ENCODE data around the gene ARMC9. TPM values are rescaled to one million over a fixed set of nuclear protein-coding genes. Genes with fewer than 3 reads are reported as not detected.
A peak's percentile ranks its signal among the peaks of the same experiment; 100 is the strongest.

Gene ARMC9
- total RNA-seq, 2 donors from 2014 or later: 6.9 to 10.1 TPM

DNA sequence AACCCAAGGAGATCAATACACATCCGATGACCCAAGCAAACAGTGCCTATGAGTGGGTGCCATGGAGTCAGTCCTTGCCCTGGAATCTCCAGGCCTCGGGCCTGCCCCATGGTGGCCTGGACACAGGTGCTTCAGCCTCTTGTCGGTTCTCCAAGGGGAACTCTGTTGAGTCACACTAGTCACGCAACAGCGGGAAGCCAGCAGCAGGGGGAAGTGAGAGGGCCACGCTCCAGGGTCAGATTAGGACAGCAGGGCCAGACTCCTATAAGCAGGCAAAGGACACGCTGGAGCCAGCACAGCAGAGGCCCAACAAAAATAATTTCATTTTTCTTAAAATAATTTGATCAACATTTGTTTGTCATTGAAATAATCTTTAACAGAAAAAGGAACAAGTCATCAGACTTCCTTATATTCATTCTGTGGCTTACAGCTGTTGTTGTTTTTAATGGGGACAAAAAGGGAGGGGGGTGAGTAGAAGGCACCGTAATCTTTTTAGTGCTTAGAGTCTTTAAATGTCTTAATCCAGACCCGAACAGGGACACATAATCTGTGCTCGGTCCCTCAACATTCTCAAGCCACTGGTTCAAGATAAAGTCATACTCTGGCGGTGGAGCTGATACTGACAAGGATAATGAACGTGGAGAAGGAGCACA, 16.4 kb upstream of the ARMC9 start:
- no peak overlapping the region for H3K27ac ChIP-seq
- no peak overlapping the region for H3K4me3 ChIP-seq
- TF ChIP-seq, protein P1, sequence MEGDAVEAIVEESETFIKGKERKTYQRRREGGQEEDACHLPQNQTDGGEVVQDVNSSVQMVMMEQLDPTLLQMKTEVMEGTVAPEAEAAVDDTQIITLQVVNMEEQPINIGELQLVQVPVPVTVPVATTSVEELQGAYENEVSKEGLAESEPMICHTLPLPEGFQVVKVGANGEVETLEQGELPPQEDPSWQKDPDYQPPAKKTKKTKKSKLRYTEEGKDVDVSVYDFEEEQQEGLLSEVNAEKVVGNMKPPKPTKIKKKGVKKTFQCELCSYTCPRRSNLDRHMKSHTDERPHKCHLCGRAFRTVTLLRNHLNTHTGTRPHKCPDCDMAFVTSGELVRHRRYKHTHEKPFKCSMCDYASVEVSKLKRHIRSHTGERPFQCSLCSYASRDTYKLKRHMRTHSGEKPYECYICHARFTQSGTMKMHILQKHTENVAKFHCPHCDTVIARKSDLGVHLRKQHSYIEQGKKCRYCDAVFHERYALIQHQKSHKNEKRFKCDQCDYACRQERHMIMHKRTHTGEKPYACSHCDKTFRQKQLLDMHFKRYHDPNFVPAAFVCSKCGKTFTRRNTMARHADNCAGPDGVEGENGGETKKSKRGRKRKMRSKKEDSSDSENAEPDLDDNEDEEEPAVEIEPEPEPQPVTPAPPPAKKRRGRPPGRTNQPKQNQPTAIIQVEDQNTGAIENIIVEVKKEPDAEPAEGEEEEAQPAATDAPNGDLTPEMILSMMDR (IDR thresholded peaks at IDR 0.05): no peak
- no peaks in the 10 kb centered on the region for H3K27me3 ChIP-seq
- H3K4me1 ChIP-seq: no peaks in the 10 kb centered on the region
- 64 to 71% methylated on average over 11 to 12 of the region's 12 CpGs for WGBS, 2 donors
- intact Hi-C loops (cut with DNase I): no loop called here
- H3K36me3 ChIP-seq (replicated peaks in 1 of 2; ENCODE audit: insufficient read depth in 1 of 2, low read depth in 2 of 2): no peaks in the 10 kb centered on the region
- peak; percentile 45 for ATAC-seq
- peak in 2 of 4 donors; percentile 37 to 72 for DNase-seq
- no peaks in the 10 kb centered on the region for H3K9me3 ChIP-seq

DNA sequence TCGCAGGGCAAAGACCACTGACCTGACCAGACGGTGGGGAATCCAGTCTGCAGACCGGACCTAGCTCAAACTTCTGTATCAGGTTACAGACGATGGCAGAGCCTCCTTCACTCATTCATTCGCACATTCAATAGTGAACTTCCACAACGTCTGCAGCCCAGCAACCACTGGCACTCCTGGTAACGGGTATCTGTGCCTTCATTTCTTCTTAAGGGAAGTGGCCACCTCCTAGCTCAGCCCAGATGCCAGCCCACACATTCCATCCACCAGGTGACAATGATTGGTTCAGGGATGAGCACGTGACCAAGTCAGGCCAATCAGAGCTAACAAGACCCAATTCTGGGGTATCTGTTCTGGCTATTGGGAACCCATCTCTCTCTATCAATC, 15.9 kb upstream of the ARMC9 start:
- Histone ChIP-seq H3K27me3 (no peaks in the 10 kb centered on the region), H3K4me3 (no peak overlapping the region), H3K4me1 (peaks cover 1% of the 10 kb centered on the region), H3K9me3 (no peaks in the 10 kb centered on the region), H3K27ac (no peak overlapping the region), H3K36me3 (replicated peaks in 1 of 2; ENCODE audit: insufficient read depth in 1 of 2, low read depth in 2 of 2) (no peaks in the 10 kb centered on the region)
- WGBS, 2 donors: 65 to 75% methylated on average over 8 of the region's 8 CpGs
- no peak for DNase-seq
- no peak for ATAC-seq
- no peak for TF ChIP-seq POLR2A (IDR thresholded peaks at IDR 0.05)
- TF ChIP-seq, protein P1 (IDR thresholded peaks at IDR 0.05): no peak
- intact Hi-C loops (cut with DNase I): no loop called here

DNA sequence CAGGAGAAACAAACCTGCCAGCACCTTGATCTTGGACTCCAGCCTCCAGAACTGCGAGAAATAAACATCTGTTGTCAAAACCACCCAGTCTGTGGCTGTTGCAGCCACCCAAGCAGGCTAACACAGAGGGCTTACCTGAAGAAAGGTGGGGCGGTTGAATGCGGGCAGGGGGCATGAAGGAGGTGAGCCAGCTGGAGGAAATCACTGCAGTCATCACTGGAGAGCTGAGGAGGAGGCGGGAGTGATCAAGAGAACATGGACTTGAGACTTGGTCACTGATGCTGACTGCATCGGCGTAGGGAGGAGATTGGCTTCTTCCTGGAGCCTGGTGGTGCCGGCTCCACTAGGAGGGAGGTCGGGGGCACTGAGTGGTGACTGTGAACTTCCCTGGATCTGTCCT, 14.6 kb upstream of the ARMC9 start:
- intact Hi-C loops (cut with DNase I): no loop called here
- no peak overlapping the region for H3K4me3 ChIP-seq
- ATAC-seq (no peak), DNase-seq (no peak)
- no peaks in the 10 kb centered on the region for H3K9me3 ChIP-seq
- 85 to 95% methylated on average over 8 of the region's 8 CpGs for WGBS, 2 donors
- no peaks in the 10 kb centered on the region for H3K27me3 ChIP-seq
- H3K4me1 ChIP-seq: peaks cover 5% of the 10 kb centered on the region
- no peaks in the 10 kb centered on the region for H3K36me3 ChIP-seq (replicated peaks in 1 of 2; ENCODE audit: insufficient read depth in 1 of 2, low read depth in 2 of 2)
- H3K27ac ChIP-seq: no peak overlapping the region
- TF ChIP-seq POLR2A (IDR thresholded peaks at IDR 0.05): no peak
- TF ChIP-seq, protein P1 (IDR thresholded peaks at IDR 0.05): no peak

DNA sequence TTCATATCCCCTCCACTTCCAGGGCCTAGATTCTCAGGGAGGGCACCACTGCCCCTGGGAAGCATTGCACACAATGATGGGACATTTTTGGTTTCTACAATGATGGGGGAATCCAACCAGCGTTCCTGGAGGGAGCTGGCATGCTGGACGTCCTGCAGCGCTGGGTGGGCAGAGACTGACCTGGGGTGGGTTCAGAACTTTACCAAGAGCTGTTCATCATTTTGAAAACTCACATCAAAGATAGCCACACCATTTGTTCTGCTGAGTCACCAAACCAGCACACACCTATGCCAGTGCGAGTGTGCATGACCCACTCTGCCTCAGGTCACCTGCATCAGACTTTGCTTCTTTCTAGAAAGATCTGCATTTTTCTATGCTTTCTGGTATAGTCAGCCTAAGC, 14.1 kb upstream of the ARMC9 start:
- intact Hi-C loops (cut with DNase I): no loop called here
- H3K27ac ChIP-seq: no peak overlapping the region
- no peak for DNase-seq
- no peak for TF ChIP-seq POLR2A (IDR thresholded peaks at IDR 0.05)
- TF ChIP-seq, protein P1 (IDR thresholded peaks at IDR 0.05): no peak
- no peaks in the 10 kb centered on the region for H3K9me3 ChIP-seq
- WGBS, 2 donors: 94% methylated on average over 4 of the region's 4 CpGs
- no peak for ATAC-seq
- peaks cover 5% of the 10 kb centered on the region for H3K4me1 ChIP-seq
- no peaks in the 10 kb centered on the region for H3K36me3 ChIP-seq (replicated peaks in 1 of 2; ENCODE audit: insufficient read depth in 1 of 2, low read depth in 2 of 2)
- H3K27me3 ChIP-seq: no peaks in the 10 kb centered on the region
- no peak overlapping the region for H3K4me3 ChIP-seq

DNA sequence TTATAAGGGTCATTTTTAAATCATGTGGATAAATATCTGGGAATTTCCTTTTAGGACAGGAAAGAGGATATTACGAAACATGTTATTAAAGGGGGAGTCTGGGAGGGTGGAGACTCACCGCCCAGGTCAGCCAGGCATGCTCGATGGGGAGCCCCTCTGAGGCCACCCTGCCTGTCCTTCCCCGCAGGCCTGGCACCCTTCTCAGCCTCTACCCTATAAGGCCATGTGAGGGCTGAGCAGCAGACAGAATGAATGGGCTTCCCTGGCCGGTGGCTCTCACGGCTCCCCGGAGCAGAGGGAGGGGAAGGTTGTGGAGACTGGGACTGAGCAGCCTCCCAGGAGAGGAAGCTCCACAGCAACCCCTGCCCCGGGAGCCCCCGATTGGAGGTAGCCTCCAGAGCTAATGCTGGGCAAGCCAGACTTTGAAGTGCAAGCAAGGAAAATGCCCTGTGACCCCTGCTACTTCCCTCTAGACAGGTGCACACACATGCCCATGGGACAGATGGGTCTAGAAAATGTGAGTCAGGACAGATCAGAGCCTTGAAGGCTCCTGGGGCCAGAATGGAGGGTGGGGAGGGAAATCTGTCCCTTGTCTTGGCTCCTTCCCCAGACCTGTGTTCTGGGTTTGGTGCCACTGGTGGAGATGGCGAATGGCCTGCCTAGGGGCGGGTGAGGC, 13.2 kb upstream of the ARMC9 start:
- intact Hi-C loops (cut with DNase I): no loop called here
- TF ChIP-seq POLR2A (IDR thresholded peaks at IDR 0.05): no peak
- TF ChIP-seq, protein P1 (IDR thresholded peaks at IDR 0.05): no peak
- no peak overlapping the region for H3K27ac ChIP-seq
- DNase-seq: no peak
- H3K36me3 ChIP-seq (replicated peaks in 1 of 2; ENCODE audit: insufficient read depth in 1 of 2, low read depth in 2 of 2): no peaks in the 10 kb centered on the region
- H3K9me3 ChIP-seq: no peaks in the 10 kb centered on the region
- H3K4me3 ChIP-seq: no peak overlapping the region
- H3K4me1 ChIP-seq: peaks cover 9% of the 10 kb centered on the region
- ATAC-seq: no peak
- WGBS, 2 donors: 73 to 83% methylated on average over 9 to 11 of the region's 11 CpGs
- no peaks in the 10 kb centered on the region for H3K27me3 ChIP-seq

Data from body of pancreas (tissue), 4 donors.